ENCODE measurements around the gene WDR49. TPM values are rescaled to one million over a fixed set of nuclear protein-coding genes. Genes with fewer than 3 reads are reported as not detected.

WDR49 gene
- total RNA-seq, 1 experiment from 2014 or later = 1.3 TPM

DNA sequence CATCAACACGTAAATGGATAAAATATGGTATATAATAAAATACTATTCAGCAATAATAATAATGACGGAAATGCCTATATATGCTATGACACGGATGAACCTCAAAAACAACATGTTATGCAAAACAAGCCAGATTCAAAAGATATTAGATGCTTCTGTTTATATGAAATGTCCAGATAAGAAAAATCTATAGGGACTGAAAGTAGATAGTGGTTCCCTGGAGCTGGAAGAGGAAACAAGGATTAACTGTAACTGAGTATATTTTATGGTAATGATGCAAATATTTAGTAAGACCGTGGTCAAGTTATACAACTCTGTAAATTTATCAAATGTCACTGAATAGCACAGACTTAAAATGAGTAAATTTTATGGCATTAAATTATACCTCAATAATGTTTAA, 25.8 kb upstream of the WDR49 start:
- H4K20me1 ChIP-seq (ENCODE audit: control insufficient read depth, insufficient read depth, insufficient read length) = no peaks in the 10 kb centered on the region
- TF ChIP-seq, protein P1, sequence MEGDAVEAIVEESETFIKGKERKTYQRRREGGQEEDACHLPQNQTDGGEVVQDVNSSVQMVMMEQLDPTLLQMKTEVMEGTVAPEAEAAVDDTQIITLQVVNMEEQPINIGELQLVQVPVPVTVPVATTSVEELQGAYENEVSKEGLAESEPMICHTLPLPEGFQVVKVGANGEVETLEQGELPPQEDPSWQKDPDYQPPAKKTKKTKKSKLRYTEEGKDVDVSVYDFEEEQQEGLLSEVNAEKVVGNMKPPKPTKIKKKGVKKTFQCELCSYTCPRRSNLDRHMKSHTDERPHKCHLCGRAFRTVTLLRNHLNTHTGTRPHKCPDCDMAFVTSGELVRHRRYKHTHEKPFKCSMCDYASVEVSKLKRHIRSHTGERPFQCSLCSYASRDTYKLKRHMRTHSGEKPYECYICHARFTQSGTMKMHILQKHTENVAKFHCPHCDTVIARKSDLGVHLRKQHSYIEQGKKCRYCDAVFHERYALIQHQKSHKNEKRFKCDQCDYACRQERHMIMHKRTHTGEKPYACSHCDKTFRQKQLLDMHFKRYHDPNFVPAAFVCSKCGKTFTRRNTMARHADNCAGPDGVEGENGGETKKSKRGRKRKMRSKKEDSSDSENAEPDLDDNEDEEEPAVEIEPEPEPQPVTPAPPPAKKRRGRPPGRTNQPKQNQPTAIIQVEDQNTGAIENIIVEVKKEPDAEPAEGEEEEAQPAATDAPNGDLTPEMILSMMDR (conservative IDR thresholded peaks at IDR 0.05) = no peak

More for the DNA sequence above, 25.8 kb upstream of the WDR49 start:
- Histone ChIP-seq H3K4me1 (ENCODE audit: insufficient read depth, low read length) (no peaks in the 10 kb centered on the region), H3K27ac (ENCODE audit: insufficient read length, low read depth, low read length) (no peak overlapping the region), H2BK15ac (ENCODE audit: low read depth, low read length) (no peak overlapping the region), H3K14ac (ENCODE audit: insufficient read depth, low read length) (no peak overlapping the region), H3K23me2 (ENCODE audit: insufficient read length, low read depth, low read length, poor library complexity, severe bottlenecking) (no peaks in the 10 kb centered on the region), H3K56ac (ENCODE audit: insufficient read length, low read depth, low read length) (no peak overlapping the region), H3K23ac (ENCODE audit: insufficient read length, low read depth, low read length) (no peak overlapping the region), H2AK5ac (ENCODE audit: insufficient read length, low read length) (no peak overlapping the region), H2BK20ac (ENCODE audit: low read depth, low read length, poor library complexity, severe bottlenecking) (no peak overlapping the region), H2BK12ac (ENCODE audit: insufficient read length, low read depth, low read length) (no peak overlapping the region), H4K91ac (ENCODE audit: insufficient read length, low read depth, low read length) (no peak overlapping the region), H2AFZ (ENCODE audit: low read length) (no peak overlapping the region), H2BK120ac (ENCODE audit: low read depth, low read length, poor library complexity, severe bottlenecking) (no peak overlapping the region), H3K18ac (ENCODE audit: insufficient read length, low read depth, low read length) (no peak overlapping the region), H3K79me2 (ENCODE audit: insufficient read depth, low read length) (no peaks in the 10 kb centered on the region), H3T11ph (ENCODE audit: low read length) (no peak overlapping the region), H3K9ac (ENCODE audit: extremely low read depth, insufficient read length, low read length) (no peak overlapping the region), H3K79me1 (ENCODE audit: insufficient read depth, low read depth, low read length, poor library complexity, severe bottlenecking) (no peaks in the 10 kb centered on the region), H3K9me3 (ENCODE audit: control insufficient read depth, low read depth, low read length) (no peaks in the 10 kb centered on the region), H3K4ac (ENCODE audit: low read depth, low read length) (no peak overlapping the region), H2BK5ac (ENCODE audit: insufficient read length, low read length) (no peak overlapping the region), H3K4me2 (ENCODE audit: insufficient read depth, insufficient read length, low read length) (no peak overlapping the region), H4K8ac (replicated peaks; ENCODE audit: insufficient read length, low read depth, low read length) (no peak overlapping the region), H4K5ac (ENCODE audit: insufficient read length, low read depth, low read length) (no peak overlapping the region), H3K27me3 (ENCODE audit: insufficient read depth, low read length) (no peaks in the 10 kb centered on the region)
- Mint-ChIP-seq H3K4me1 (no peaks in the 10 kb centered on the region), H3K9me3 (peaks cover 20 to 24% of the 10 kb centered on the region in 2 experiments), H3K36me3 (ENCODE audit: insufficient read depth in 1 of 3, low read depth in 3 of 3) (peaks cover 51 to 69% (median 54%) of the 10 kb centered on the region in 3 experiments), H3K27ac (no peak overlapping the region), H3K27me3 (ENCODE audit: low read depth) (no peaks in the 10 kb centered on the region), H3K4me3 (no peak overlapping the region)
- DNase-seq = no peak
- WGBS (ENCODE audit: extremely low coverage, insufficient read length, low lambda C conversion rate) = no CpG with 5 or more reads among the region's 4 CpGs

Measured in H9 (cell line).